Fibroblast of lung (primary cell): ENCODE results near the gene GABRR2.

Experiments used
- CTCF ChIP-seq, 2 donors: IDR thresholded peaks in 1 of 2; conservative IDR thresholded peaks in 1 of 2; 1 replicate in 1 of 2; 2 replicates in 1 of 2; pipeline ENCODE4 v1.5.1; 2011 to 2012; ENCODE audit warnings: low read length in 2 of 2, control low read depth in 1 of 2, inconsistent platforms in 1 of 2, low read depth in 1 of 2, mild to moderate bottlenecking in 1 of 2
- EZH2 ChIP-seq: IDR thresholded peaks from 2 replicates; pipeline ENCODE4 v1.5.1; 2012; ENCODE audit warnings: low read length, control low read depth, mild to moderate bottlenecking; ENCODE audit errors: missing control alignments

- TF ChIP-seq CTCF (conservative IDR thresholded peaks at IDR 0.05 in 1 of 2, IDR thresholded peaks at IDR 0.05 in 1 of 2; ENCODE audit: low read depth in 1 of 2, low read length in 2 of 2), result no peak
- TF ChIP-seq EZH2, result no peak
These were observed 98.7 kb downstream of the GABRR2 start for GRCh38 chr6:89216411-89216810.
